GM23248 (cell line): ENCODE data around the gene WHRN. TPM values are rescaled to one million over a fixed set of nuclear protein-coding genes. Genes with fewer than 3 reads are reported as not detected.
A peak's percentile ranks its signal among the peaks of the same experiment; 100 is the strongest.

Experiments
- DNase-seq: peaks from one replicate; pipeline ENCODE4 v3.0.0-alpha.2; 2015
- H2AFZ ChIP-seq: fragments of 200-600 bp; sonication (generic); 2 replicates; pipeline ENCODE4 v1.6.1; 2016; ENCODE audit warnings: antibody characterized with exemption
- H3F3A ChIP-seq: fragments of 200-600 bp; sonication (generic); 2 replicates; pipeline ENCODE4 v1.6.1; 2016; ENCODE audit warnings: mild to moderate bottlenecking, antibody characterized with exemption, mixed run types; ENCODE audit not compliant: insufficient read depth
- H3K27ac ChIP-seq: fragments of 200-600 bp; sonication (generic); 2 replicates; pipeline ENCODE4 v1.5.1; 2016; ENCODE audit warnings: mild to moderate bottlenecking
- H3K27me3 ChIP-seq: fragments of 200-600 bp; sonication (generic); replicated peaks from 2 replicates; pipeline ENCODE4 v1.6.1; 2016; ENCODE audit warnings: mild to moderate bottlenecking; ENCODE audit not compliant: insufficient read depth
- H3K36me3 ChIP-seq: fragments of 200-600 bp; sonication (generic); 2 replicates; pipeline ENCODE4 v1.6.1; 2016; ENCODE audit warnings: low read depth, mild to moderate bottlenecking
- H3K4me1 ChIP-seq: fragments of 200-600 bp; sonication (generic); 2 replicates; pipeline ENCODE4 v1.6.1; 2016; ENCODE audit warnings: mild to moderate bottlenecking; ENCODE audit not compliant: insufficient read depth
- H3K4me2 ChIP-seq: fragments of 200-600 bp; sonication (generic); one replicate; pipeline ENCODE4 v1.6.1; 2016; ENCODE audit warnings: mild to moderate bottlenecking; ENCODE audit not compliant: unreplicated experiment
- H3K4me3 ChIP-seq: fragments of 200-600 bp; sonication (generic); 2 replicates; pipeline ENCODE4 v1.5.1; 2016; ENCODE audit warnings: mild to moderate bottlenecking
- H3K79me2 ChIP-seq: fragments of 200-600 bp; sonication (generic); 2 replicates; pipeline ENCODE4 v1.6.1; 2016; ENCODE audit warnings: mild to moderate bottlenecking; ENCODE audit not compliant: insufficient read depth
- H3K9ac ChIP-seq: fragments of 200-600 bp; sonication (generic); 2 replicates; pipeline ENCODE4 v1.6.1; 2016; ENCODE audit warnings: mild to moderate bottlenecking
- H3K9me2 ChIP-seq: fragments of 200-600 bp; sonication (generic); 2 replicates; pipeline ENCODE4 v1.6.1; 2016; ENCODE audit warnings: mixed run types, mild to moderate bottlenecking, moderate library complexity; ENCODE audit not compliant: insufficient read depth
- H3K9me3 ChIP-seq: fragments of 200-600 bp; sonication (generic); one replicate; pipeline ENCODE4 v1.6.1; 2017; ENCODE audit warnings: low read depth
- H4K20me1 ChIP-seq: fragments of 200-600 bp; sonication (generic); 2 replicates; pipeline ENCODE4 v1.6.0; 2016; ENCODE audit not compliant: insufficient read depth
- EZH2 ChIP-seq: fragments of 200-600 bp; sonication (generic); IDR thresholded peaks from 2 replicates; pipeline ENCODE4 v1.6.1; 2018; ENCODE audit warnings: antibody characterized with exemption, mild to moderate bottlenecking; ENCODE audit not compliant: insufficient read depth, poor library complexity, severe bottlenecking
- EZH2phosphoT487 ChIP-seq: fragments of 200-600 bp; sonication (generic); IDR thresholded peaks from 2 replicates; pipeline ENCODE4 v1.6.1; 2018; ENCODE audit warnings: antibody characterized with exemption, moderate library complexity, mild to moderate bottlenecking, low read depth; ENCODE audit not compliant: insufficient read depth
- WGBS, 2 experiments: methylation state at CpG; one replicate each; pipeline ENCODE4 v1.1.6; 2015 to 2017; ENCODE audit warnings: low lambda C conversion rate in 2 of 2, low coverage in 1 of 2; ENCODE audit errors: missing lambda C conversion rate in 2 of 2; 5-methylcytosine and 5-hydroxymethylcytosine counted together
- in situ Hi-C: fragments of 300-500 bp; cut with MboI; formaldehyde crosslinking; loops from 2 replicates; pipeline ENCODE4 v1.15.0; 2020
- polyA plus RNA-seq: library from polyadenylated mRNA; unstranded; fragments of >200 nt; fragmentation: Nextera tagmentation; extraction: Ambion mirVana; gene quantifications from 2 replicates; pipeline ENCODE4 v1.2.1, GENCODE V29; 2016
- total RNA-seq: library from RNA; depleted of rRNA; stranded (reverse); fragments of >200 nt; shearing (Covaris generic); gene quantifications from 2 replicates; pipeline ENCODE4 v1.2.3, GENCODE V29; 2014; rRNA removed

WHRN gene
- total RNA-seq: 0.76 and 1.1 TPM in 2 replicates
- 1.5 and 1.8 TPM in 2 replicates for polyA plus RNA-seq

GRCh38 chr9:114505187-114506081 lies at the start of gene WHRN:
Gene WHRN (minus strand): TSS chr9:114505473. CDS start chr9:114504801, 672 bp downstream.
- H3K79me2 ChIP-seq: no peaks in the 10 kb centered on the region
- peak within 1 kb of the TSS; percentile 84 for H3K9ac ChIP-seq
- peak within 1 kb of the TSS; percentile 82 for H3K4me3 ChIP-seq
- peak within 1 kb of the TSS; percentile 87 for H3K4me2 ChIP-seq
- no peaks in the 10 kb centered on the region for H3K9me2 ChIP-seq
- peaks cover 37% of the 10 kb centered on the region for H3K27me3 ChIP-seq
- H3K9me3 ChIP-seq: no peaks in the 10 kb centered on the region
- in situ Hi-C loops: no loop called here
- H3K36me3 ChIP-seq: no peaks in the 10 kb centered on the region
- H3K4me1 ChIP-seq: no peaks in the 10 kb centered on the region
- DNase-seq: peak; percentile 97
- no peaks in the 10 kb centered on the region for H4K20me1 ChIP-seq
- 0 to 1% methylated on average over 38 to 48 of the region's 75 CpGs for WGBS, 2 experiments
- H2AFZ ChIP-seq: peak within 1 kb of the TSS; percentile 74
- peak within 1 kb of the TSS; percentile 8 for H3K27ac ChIP-seq
- TF ChIP-seq EZH2: no peak
- H3F3A ChIP-seq: peaks cover 11% of the 10 kb centered on the region

GRCh38 chr9:114553202-114553601 lies 47.9 kb upstream of the WHRN start:
- TF ChIP-seq EZH2phosphoT487 (no peak), EZH2 (no peak)
- Histone ChIP-seq H3K4me1 (peaks cover 16% of the 10 kb centered on the region), H3F3A (peaks cover 9% of the 10 kb centered on the region; the same call in 1 of the 2 replicates), H3K79me2 (no peaks in the 10 kb centered on the region), H3K9ac (no peak overlapping the region), H3K4me3 (no peak overlapping the region), H3K4me2 (no peak overlapping the region), H3K9me3 (no peaks in the 10 kb centered on the region), H3K9me2 (0 out of 2 replicates have a peak, but pooled peaks cover 2% of the 10 kb centered on the region), H3K27ac (peak overlapping the region; percentile 91; the same call in 1 of the 2 replicates), H2AFZ (no peak overlapping the region), H3K36me3 (no peaks in the 10 kb centered on the region), H3K27me3 (no peaks in the 10 kb centered on the region), H4K20me1 (no peaks in the 10 kb centered on the region)
- no peak for DNase-seq
- in situ Hi-C loops: no loop called here
- WGBS, 2 experiments: 96 to 100% methylated on average over 3 of the region's 3 CpGs

DNA sequence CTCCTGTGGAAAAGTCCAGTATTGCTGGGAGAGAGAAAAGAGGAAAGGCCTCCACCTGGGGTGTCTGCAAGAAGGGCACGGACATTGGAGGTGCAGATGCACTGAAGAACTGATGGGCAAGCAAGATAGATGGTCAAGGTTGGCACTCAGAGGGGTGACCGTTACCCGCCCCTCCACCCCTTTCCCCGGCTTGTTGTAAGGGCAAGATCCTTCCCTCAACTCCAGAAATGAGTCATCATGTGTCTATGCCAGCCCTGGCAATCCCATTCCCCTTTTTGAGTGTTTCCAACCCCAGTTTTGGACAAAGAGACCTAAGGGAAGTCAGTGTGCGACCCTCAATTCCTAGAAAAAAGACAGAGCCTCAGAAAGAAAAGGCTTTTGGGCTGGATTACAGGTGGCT lies 47.4 kb upstream of the WHRN start:
- Histone ChIP-seq H2AFZ (peak overlapping the region; percentile 50; the same call in 1 of the 2 replicates), H3K9me2 (0 out of 2 replicates have a peak, but pooled peaks cover 2% of the 10 kb centered on the region), H4K20me1 (no peaks in the 10 kb centered on the region), H3K4me2 (peak overlapping the region; percentile 67), H3K4me3 (no peak overlapping the region), H3K9me3 (no peaks in the 10 kb centered on the region), H3K4me1 (peaks cover 16% of the 10 kb centered on the region), H3F3A (peaks cover 9% of the 10 kb centered on the region; the same call in 1 of the 2 replicates), H3K79me2 (no peaks in the 10 kb centered on the region), H3K27ac (peak overlapping the region; percentile 91), H3K9ac (peak overlapping the region; percentile 61; the same call in 1 of the 2 replicates), H3K27me3 (no peaks in the 10 kb centered on the region), H3K36me3 (no peaks in the 10 kb centered on the region)
- peak; percentile 22 for DNase-seq
- TF ChIP-seq EZH2 (no peak), EZH2phosphoT487 (no peak)
- in situ Hi-C loops: no loop called here
- WGBS, 2 experiments: 88 to 90% methylated on average over 5 of the region's 5 CpGs

DNA sequence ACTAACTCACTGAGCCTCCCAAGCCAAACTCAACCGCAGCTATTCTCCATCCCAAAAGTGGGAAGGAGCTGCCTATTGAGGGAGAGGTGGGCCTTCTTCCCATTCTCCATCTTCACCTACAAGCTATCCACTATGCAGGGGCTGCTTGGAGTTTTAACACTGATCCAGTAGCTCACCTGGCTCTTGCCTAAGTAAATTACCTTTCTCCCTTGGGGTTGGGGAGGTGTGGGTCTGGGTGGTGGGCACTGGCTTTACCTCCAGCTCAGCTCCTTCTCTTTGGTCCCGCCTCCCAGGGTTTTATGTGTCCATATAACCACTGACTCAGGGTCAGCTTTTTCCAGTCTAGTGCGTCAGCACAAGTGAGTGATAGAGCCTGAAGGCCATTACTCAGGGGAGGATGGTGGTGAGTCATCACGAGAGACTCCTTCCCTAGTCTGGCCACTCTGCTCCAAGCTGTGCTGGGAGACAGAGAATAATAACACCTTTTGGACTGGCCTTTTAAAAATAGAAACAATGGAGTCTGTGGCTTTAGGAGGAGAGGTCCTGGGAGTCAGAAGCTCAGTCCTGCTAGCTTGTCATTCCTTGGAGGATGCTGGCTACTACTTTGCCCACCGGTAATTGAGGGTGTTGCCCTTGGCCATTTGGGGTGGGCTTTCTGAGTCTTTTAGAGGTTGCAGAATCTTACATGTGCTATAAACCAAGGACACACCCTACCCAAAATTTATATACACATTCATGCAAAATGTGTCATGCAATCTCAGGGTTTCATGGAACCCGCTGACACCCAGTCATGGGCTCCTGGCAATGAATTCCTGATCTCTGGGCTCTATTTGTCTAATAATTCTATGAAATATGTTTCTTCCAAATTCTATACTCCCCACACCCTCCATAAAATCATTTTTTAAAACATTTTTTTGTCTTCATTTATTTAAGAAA lies 46.7 kb upstream of the WHRN start:
- H3K9me3 ChIP-seq: no peaks in the 10 kb centered on the region
- TF ChIP-seq EZH2phosphoT487 (no peak), EZH2 (no peak)
- peak overlapping the region; percentile 91 for H3K27ac ChIP-seq
- peak overlapping the region; percentile 67 for H3K4me2 ChIP-seq
- peaks cover 16% of the 10 kb centered on the region for H3K4me1 ChIP-seq
- H3K36me3 ChIP-seq: no peaks in the 10 kb centered on the region
- no peaks in the 10 kb centered on the region for H3K79me2 ChIP-seq
- no peaks in the 10 kb centered on the region for H3K27me3 ChIP-seq
- DNase-seq: peak; percentile 99
- 0 out of 2 replicates have a peak, but pooled peaks cover 2% of the 10 kb centered on the region for H3K9me2 ChIP-seq
- peak overlapping the region; percentile 50; the same call in 1 of the 2 replicates for H2AFZ ChIP-seq
- in situ Hi-C loops: no loop called here
- 0 out of 2 replicates have a peak overlapping the region, but pooled peaks have one; percentile 23 for H3K4me3 ChIP-seq
- no peaks in the 10 kb centered on the region for H4K20me1 ChIP-seq
- peaks cover 9% of the 10 kb centered on the region; the same call in 1 of the 2 replicates for H3F3A ChIP-seq
- WGBS, 2 experiments: 21% methylated on average over 6 of the region's 6 CpGs
- H3K9ac ChIP-seq: peak overlapping the region; percentile 61
